Left ventricle myocardium inferior (tissue), 1 donor: ENCODE measurements around the gene CXCL16. TPM values are rescaled to one million over a fixed set of nuclear protein-coding genes. Genes with fewer than 3 reads are reported as not detected.

Experiments used
- DNase-seq: peaks from one replicate; pipeline ENCODE4 v3.0.0-alpha.2; 2020
- H3K27ac ChIP-seq: fragments of 200-600 bp; replicated peaks from 2 replicates; pipeline ENCODE4 v1.8.0; 2021
- H3K27me3 ChIP-seq: fragments of 200-600 bp; 2 replicates; pipeline ENCODE4 v1.8.0; 2021; ENCODE audit warnings: low read depth
- H3K36me3 ChIP-seq: fragments of 200-600 bp; 2 replicates; pipeline ENCODE4 v1.8.0; 2021
- H3K4me1 ChIP-seq: fragments of 200-600 bp; 2 replicates; pipeline ENCODE4 v1.8.0; 2021
- H3K4me3 ChIP-seq: fragments of 200-600 bp; 2 replicates; pipeline ENCODE4 v1.8.0; 2021; ENCODE audit warnings: mild to moderate bottlenecking, moderate library complexity
- H3K9me3 ChIP-seq: fragments of 200-600 bp; replicated peaks from 2 replicates; pipeline ENCODE4 v1.8.0; 2021
- intact Hi-C: fragments of 100-400 bp; cut with micrococcal nuclease; formaldehyde crosslinking; loops from one replicate; pipeline ENCODE4 v1.11.0; 2022
- total RNA-seq: library from RNA; stranded (reverse); fragmentation: NEBNext Ultra II Directional; extraction: Animal tissue kit (Norgen Biotek cat#: 25700); gene quantifications from one replicate; pipeline ENCODE4 v1.2.1, GENCODE V29; 2021
- TF ChIP-seq, protein P1 (sequence below): fragments of 200-600 bp; IDR thresholded peaks from 2 replicates; pipeline ENCODE4 v1.8.0; 2021; ENCODE audit warnings: antibody characterized with exemption, mild to moderate bottlenecking, borderline replicate concordance
- donor health status: DM: no; HTN: yes; CAD: no; lungs with severe emphysema.

The CXCL16 gene
- total RNA-seq, 1 donor from 2014 or later, result 3.1 TPM

DNA sequence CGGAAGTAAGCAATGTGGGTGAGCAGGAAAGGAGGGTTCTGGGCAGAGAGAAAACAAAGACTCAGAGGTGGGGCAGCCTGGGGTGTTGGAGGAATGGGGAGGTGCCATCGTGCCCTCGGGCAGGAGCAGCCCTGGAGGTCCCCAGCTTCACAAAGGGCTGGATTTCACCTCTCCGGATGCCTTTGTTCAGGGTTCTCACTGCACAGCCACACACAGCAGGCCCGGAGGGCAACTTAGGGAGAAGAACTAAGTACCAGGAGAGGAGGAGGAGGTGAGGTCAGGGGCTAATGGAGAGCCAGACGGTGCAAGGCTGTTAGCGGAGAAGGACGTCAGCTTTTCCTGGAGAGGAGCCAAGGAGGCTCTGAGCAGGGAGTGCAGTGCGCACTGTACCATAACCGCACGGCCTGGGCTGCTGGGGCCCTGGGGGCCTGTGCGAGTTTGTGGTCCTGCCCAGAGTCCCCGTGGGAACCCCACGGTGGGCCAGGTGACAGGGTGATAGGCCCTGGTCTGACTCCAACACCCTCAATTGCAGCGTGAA lies 20.0 kb downstream of the CXCL16 start:
- Histone ChIP-seq H3K4me1 (peaks cover 24% of the 10 kb centered on the region), H3K27me3 (no peaks in the 10 kb centered on the region), H3K9me3 (no peaks in the 10 kb centered on the region), H3K4me3 (no peak overlapping the region), H3K36me3 (peaks cover 24% of the 10 kb centered on the region), H3K27ac (peak overlapping the region; percentile 80)
- TF ChIP-seq, protein P1, sequence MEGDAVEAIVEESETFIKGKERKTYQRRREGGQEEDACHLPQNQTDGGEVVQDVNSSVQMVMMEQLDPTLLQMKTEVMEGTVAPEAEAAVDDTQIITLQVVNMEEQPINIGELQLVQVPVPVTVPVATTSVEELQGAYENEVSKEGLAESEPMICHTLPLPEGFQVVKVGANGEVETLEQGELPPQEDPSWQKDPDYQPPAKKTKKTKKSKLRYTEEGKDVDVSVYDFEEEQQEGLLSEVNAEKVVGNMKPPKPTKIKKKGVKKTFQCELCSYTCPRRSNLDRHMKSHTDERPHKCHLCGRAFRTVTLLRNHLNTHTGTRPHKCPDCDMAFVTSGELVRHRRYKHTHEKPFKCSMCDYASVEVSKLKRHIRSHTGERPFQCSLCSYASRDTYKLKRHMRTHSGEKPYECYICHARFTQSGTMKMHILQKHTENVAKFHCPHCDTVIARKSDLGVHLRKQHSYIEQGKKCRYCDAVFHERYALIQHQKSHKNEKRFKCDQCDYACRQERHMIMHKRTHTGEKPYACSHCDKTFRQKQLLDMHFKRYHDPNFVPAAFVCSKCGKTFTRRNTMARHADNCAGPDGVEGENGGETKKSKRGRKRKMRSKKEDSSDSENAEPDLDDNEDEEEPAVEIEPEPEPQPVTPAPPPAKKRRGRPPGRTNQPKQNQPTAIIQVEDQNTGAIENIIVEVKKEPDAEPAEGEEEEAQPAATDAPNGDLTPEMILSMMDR, result no peak
- DNase-seq, result no peak
- intact Hi-C loops, result no loop called here

DNA sequence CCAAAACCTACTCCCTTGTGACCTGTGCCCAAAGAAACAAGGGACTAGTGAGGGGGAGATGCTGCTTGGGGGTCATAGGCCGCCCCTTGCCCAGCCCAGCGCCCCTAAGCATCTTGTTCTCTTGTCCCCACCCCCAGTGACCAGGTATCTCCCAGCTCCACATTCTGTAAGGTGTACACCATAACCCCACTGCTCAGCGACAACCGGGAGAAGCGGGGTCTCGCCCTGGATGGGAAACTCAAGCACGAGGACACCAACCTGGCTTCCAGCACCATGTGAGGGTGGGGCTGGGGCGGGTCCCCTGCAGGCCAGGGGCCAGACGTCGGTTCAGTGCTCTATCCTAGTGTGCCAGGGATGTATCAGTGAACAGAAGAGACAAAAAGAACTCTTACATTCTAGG lies 20.6 kb downstream of the CXCL16 start:
- peak overlapping the region; percentile 80 for H3K27ac ChIP-seq
- peaks cover 24% of the 10 kb centered on the region for H3K36me3 ChIP-seq
- no peak overlapping the region for H3K4me3 ChIP-seq
- no peak for DNase-seq
- TF ChIP-seq, protein P1, result no peak
- peaks cover 24% of the 10 kb centered on the region for H3K4me1 ChIP-seq
- no peaks in the 10 kb centered on the region for H3K9me3 ChIP-seq
- H3K27me3 ChIP-seq, result no peaks in the 10 kb centered on the region
- intact Hi-C loops, result no loop called here

DNA sequence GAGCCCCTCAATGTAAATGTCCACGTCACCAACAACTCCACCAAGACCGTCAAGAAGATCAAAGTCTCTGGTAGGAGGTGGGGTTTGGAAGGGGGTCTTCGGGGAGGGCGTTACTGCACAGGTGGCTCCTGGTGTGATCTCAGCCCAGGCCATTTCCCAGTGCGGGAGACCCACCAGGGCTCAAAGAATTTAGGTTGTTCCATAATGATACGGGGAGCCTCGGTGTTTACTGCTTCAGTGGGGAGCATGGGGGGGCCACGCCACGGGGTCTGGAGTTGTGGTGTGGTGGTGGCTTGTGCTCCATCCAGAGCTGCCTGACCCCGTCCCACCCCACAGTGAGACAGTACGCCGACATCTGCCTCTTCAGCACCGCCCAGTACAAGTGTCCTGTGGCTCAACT lies 21.5 kb downstream of the CXCL16 start:
- Histone ChIP-seq H3K27me3 (no peaks in the 10 kb centered on the region), H3K36me3 (peaks cover 24% of the 10 kb centered on the region), H3K27ac (no peak overlapping the region), H3K4me3 (no peak overlapping the region), H3K4me1 (peaks cover 24% of the 10 kb centered on the region), H3K9me3 (no peaks in the 10 kb centered on the region)
- intact Hi-C loops, result no loop called here
- TF ChIP-seq, protein P1, result no peak
- no peak for DNase-seq

DNA sequence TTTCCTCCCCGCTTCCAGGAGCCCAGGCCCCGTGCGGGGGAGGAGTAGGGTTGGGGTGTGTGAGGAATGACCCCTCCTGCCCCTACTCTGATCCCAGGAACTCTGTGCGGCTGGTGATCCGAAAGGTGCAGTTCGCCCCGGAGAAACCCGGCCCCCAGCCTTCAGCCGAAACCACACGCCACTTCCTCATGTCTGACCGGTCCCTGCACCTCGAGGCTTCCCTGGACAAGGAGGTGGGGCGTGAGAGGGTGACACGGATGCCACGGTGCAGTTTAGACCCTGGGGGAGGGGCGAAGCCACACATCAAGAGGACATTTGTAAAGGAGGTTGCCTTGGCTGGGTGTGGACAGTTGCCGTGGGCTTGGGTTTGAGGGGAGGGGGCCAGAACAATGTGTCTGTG lies 21.9 kb downstream of the CXCL16 start:
- Histone ChIP-seq H3K4me1 (peaks cover 24% of the 10 kb centered on the region), H3K27ac (no peak overlapping the region), H3K27me3 (no peaks in the 10 kb centered on the region), H3K4me3 (no peak overlapping the region), H3K9me3 (no peaks in the 10 kb centered on the region), H3K36me3 (peaks cover 24% of the 10 kb centered on the region)
- TF ChIP-seq, protein P1, result no peak
- intact Hi-C loops, result no loop called here
- DNase-seq, result no peak

DNA sequence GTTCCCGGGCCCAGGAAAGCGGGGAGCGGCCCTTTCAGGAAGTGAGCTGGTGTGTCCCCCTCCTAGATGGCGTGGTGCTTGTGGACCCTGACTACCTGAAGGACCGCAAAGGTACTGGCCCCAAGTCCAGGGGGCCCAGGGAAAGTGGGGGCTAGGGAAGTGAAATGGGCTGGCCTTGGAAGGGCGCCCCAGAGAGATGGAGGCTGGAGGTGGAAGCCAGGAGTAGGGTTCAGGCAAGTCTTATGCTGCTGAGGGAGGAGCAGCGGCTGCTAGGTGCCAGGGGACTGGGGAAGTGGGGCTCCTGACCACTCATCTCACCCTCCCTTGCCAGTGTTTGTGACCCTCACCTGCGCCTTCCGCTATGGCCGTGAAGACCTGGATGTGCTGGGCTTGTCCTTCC lies 23.6 kb downstream of the CXCL16 start:
- Histone ChIP-seq H3K4me3 (no peak overlapping the region), H3K27me3 (no peaks in the 10 kb centered on the region), H3K36me3 (peaks cover 24% of the 10 kb centered on the region), H3K4me1 (peaks cover 26% of the 10 kb centered on the region), H3K9me3 (no peaks in the 10 kb centered on the region), H3K27ac (no peak overlapping the region)
- TF ChIP-seq, protein P1, result no peak
- intact Hi-C loops, result no loop called here
- DNase-seq, result no peak
